ENCODE results near the gene NTNG1.

DNA sequence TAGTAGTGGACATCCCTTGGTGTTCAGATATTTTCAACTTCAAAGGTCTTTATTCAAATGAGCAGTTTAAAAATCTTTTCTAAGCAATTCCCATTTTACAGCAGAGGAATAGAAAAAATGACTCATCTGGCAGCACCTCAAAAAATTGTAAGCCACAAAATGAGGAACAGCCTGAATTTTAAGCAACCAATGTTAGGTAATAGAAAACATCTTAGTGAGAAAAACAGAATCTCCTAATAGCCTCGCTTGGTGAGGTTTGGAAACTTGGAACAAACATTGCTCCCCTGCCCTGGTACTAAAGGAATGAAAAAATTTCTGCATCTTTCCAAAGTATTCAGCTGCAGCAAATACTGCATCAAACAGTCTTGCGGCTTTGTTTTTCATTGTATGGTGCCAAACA is 264.4 kb downstream of the NTNG1 start:
- TF ChIP-seq, protein P1, sequence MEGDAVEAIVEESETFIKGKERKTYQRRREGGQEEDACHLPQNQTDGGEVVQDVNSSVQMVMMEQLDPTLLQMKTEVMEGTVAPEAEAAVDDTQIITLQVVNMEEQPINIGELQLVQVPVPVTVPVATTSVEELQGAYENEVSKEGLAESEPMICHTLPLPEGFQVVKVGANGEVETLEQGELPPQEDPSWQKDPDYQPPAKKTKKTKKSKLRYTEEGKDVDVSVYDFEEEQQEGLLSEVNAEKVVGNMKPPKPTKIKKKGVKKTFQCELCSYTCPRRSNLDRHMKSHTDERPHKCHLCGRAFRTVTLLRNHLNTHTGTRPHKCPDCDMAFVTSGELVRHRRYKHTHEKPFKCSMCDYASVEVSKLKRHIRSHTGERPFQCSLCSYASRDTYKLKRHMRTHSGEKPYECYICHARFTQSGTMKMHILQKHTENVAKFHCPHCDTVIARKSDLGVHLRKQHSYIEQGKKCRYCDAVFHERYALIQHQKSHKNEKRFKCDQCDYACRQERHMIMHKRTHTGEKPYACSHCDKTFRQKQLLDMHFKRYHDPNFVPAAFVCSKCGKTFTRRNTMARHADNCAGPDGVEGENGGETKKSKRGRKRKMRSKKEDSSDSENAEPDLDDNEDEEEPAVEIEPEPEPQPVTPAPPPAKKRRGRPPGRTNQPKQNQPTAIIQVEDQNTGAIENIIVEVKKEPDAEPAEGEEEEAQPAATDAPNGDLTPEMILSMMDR (IDR thresholded peaks at IDR 0.05), result no peak
- TF ChIP-seq POLR2A (IDR thresholded peaks at IDR 0.05) (no peak), EP300 (IDR thresholded peaks at IDR 0.05) (no peak)
